Nephron (organoid): ENCODE results near the gene LRRC3.

Experiments
- H3K27ac Mint-ChIP-seq, 3 experiments: 2 replicates each; pipeline ENCODE4 v1.8.0; 2020; ENCODE audit warnings: mixed read lengths in 3 of 3, mild to moderate bottlenecking in 2 of 3, moderate library complexity in 1 of 3
- H3K27me3 Mint-ChIP-seq: 2 replicates; pipeline ENCODE4 v1.8.0; 2021; ENCODE audit warnings: low read depth, mild to moderate bottlenecking, moderate library complexity, mixed read lengths
- H3K36me3 Mint-ChIP-seq: 2 replicates; pipeline ENCODE4 v1.8.0; 2020; ENCODE audit warnings: low read depth, mixed read lengths
- H3K4me1 Mint-ChIP-seq: 2 replicates; pipeline ENCODE4 v1.8.0; 2020; ENCODE audit warnings: mixed read lengths
- H3K4me3 Mint-ChIP-seq, 3 experiments: 2 replicates each; pipeline ENCODE4 v1.8.0; 2020; ENCODE audit warnings: mild to moderate bottlenecking in 3 of 3, mixed read lengths in 3 of 3, moderate library complexity in 2 of 3
- H3K9me3 Mint-ChIP-seq: 2 replicates; pipeline ENCODE4 v1.8.0; 2020; ENCODE audit warnings: mixed read lengths
- TF ChIP-seq, protein P1 (sequence below), 3 experiments: fragments of 200-600 bp; sonication (generic); IDR thresholded peaks; one replicate each; pipeline ENCODE4 v1.5.0; 2021; ENCODE audit warnings: antibody characterized with exemption in 3 of 3; ENCODE audit not compliant: unreplicated experiment in 3 of 3

Gene LRRC3

GRCh38 chr21:44436958-44437357 is 18.4 kb upstream of the LRRC3 start:
- TF ChIP-seq, protein P1, sequence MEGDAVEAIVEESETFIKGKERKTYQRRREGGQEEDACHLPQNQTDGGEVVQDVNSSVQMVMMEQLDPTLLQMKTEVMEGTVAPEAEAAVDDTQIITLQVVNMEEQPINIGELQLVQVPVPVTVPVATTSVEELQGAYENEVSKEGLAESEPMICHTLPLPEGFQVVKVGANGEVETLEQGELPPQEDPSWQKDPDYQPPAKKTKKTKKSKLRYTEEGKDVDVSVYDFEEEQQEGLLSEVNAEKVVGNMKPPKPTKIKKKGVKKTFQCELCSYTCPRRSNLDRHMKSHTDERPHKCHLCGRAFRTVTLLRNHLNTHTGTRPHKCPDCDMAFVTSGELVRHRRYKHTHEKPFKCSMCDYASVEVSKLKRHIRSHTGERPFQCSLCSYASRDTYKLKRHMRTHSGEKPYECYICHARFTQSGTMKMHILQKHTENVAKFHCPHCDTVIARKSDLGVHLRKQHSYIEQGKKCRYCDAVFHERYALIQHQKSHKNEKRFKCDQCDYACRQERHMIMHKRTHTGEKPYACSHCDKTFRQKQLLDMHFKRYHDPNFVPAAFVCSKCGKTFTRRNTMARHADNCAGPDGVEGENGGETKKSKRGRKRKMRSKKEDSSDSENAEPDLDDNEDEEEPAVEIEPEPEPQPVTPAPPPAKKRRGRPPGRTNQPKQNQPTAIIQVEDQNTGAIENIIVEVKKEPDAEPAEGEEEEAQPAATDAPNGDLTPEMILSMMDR (IDR thresholded peaks at IDR 0.05; ENCODE audit: unreplicated experiment in 3 of 3) = no peak
- Mint-ChIP-seq H3K4me1 (peaks cover 4% of the 10 kb centered on the region), H3K4me3 (no peak overlapping the region), H3K27me3 (no peaks in the 10 kb centered on the region), H3K36me3 (no peaks in the 10 kb centered on the region), H3K9me3 (peaks cover 2% of the 10 kb centered on the region), H3K27ac (no peak overlapping the region)

- no peaks in the 10 kb centered on the region for H3K36me3 Mint-ChIP-seq
- TF ChIP-seq, protein P1 (IDR thresholded peaks at IDR 0.05; ENCODE audit: unreplicated experiment in 3 of 3) = no peak
- H3K27ac Mint-ChIP-seq = no peak overlapping the region
- H3K4me3 Mint-ChIP-seq = no peak overlapping the region
- peaks cover 4% of the 10 kb centered on the region for H3K4me1 Mint-ChIP-seq
- no peaks in the 10 kb centered on the region for H3K9me3 Mint-ChIP-seq
- H3K27me3 Mint-ChIP-seq = no peaks in the 10 kb centered on the region
These were observed 18.0 kb upstream of the LRRC3 start for GRCh38 chr21:44437371-44437695.

- H3K4me3 Mint-ChIP-seq = no peak overlapping the region
- H3K27me3 Mint-ChIP-seq = no peaks in the 10 kb centered on the region
- H3K36me3 Mint-ChIP-seq = no peaks in the 10 kb centered on the region
- no peak overlapping the region for H3K27ac Mint-ChIP-seq
- H3K4me1 Mint-ChIP-seq = peaks cover 4% of the 10 kb centered on the region
- H3K9me3 Mint-ChIP-seq = no peaks in the 10 kb centered on the region
- TF ChIP-seq, protein P1 (IDR thresholded peaks at IDR 0.05; ENCODE audit: unreplicated experiment in 3 of 3) = no peak
These were observed 17.4 kb upstream of the LRRC3 start for GRCh38 chr21:44437696-44438431.

DNA sequence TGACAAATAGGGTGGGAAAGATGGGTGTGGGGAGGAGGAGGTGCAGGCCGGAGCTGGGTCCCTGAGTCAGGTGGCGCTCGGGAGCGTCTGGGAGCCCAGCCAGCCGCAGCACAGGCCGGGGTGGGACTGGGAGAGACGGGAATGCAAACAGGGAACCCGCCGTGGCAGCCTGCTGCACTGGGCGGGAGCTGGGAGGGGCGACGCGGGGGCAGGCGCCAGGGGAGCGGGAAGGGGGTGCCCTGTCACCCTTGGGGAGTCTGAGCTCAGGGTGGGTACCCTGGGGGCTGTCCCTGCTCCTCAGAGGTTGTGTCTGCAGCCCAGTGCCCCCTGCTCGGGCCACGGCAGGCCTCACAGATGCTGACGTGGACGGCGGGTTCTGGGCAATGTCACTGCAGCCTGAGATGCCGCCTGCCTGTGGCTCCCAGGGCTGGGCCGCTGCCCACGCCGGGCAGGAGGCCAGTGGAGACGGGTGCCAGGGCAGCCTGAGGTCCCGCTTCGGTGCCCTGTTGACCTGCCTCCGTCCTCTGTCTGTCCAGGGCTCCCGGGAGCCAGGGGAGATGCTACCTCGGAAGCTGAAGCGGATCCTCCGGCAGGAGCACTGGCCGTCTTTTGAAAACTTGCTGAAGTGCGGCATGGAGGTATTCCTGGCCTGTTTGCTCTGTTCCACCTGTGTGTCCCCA is 16.6 kb upstream of the LRRC3 start:
- Mint-ChIP-seq H3K4me1 (peaks cover 4% of the 10 kb centered on the region), H3K27me3 (no peaks in the 10 kb centered on the region), H3K27ac (no peak overlapping the region), H3K4me3 (no peak overlapping the region), H3K9me3 (no peaks in the 10 kb centered on the region), H3K36me3 (no peaks in the 10 kb centered on the region)
- TF ChIP-seq, protein P1 (IDR thresholded peaks at IDR 0.05; ENCODE audit: unreplicated experiment in 3 of 3) = no peak

DNA sequence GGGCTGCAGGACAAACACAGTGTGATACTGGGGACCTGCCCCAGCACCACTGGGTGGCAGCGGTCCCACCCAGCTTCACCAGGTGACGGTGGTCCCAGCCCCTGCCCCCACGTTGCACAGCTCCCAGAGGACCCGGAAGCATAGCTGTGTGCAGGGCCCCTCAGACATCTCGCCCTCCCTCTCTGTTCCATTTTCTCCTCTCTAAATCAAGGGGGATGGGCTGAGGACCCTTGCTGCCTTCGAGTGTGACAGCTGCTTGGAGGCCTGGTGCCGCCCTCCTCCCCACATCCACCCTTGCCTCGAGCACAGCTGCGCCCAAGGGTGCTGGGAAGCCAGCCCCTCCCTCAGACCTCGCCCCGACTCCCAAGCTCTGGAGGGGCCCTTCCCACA is 16.1 kb upstream of the LRRC3 start:
- H3K9me3 Mint-ChIP-seq = no peaks in the 10 kb centered on the region
- H3K4me1 Mint-ChIP-seq = peaks cover 4% of the 10 kb centered on the region
- H3K27ac Mint-ChIP-seq = no peak overlapping the region
- H3K4me3 Mint-ChIP-seq = no peak overlapping the region
- no peaks in the 10 kb centered on the region for H3K27me3 Mint-ChIP-seq
- TF ChIP-seq, protein P1 (IDR thresholded peaks at IDR 0.05; ENCODE audit: unreplicated experiment in 3 of 3) = no peak
- no peaks in the 10 kb centered on the region for H3K36me3 Mint-ChIP-seq
